Neural progenitor cell (in vitro differentiated cells): ENCODE data around the gene PRSS53. TPM values are rescaled to one million over a fixed set of nuclear protein-coding genes. Genes with fewer than 3 reads are reported as not detected.
"Not testable (repeated sequence)": the region's sequence is repeated elsewhere in the genome, so short reads cannot be mapped to it uniquely, and the experiment has no call there.

ENCODE experiments used
- DNase-seq: peaks from one replicate; pipeline ENCODE4 v3.0.0-alpha.2; 2016; ENCODE audit warnings: low spot score
- H2AFZ ChIP-seq: fragments of 200-600 bp; sonication (generic); replicated peaks from 2 replicates; pipeline ENCODE4 v1.6.1; 2016; ENCODE audit warnings: antibody characterized with exemption
- H3F3A ChIP-seq: fragments of 200-600 bp; sonication (generic); 2 replicates; pipeline ENCODE4 v1.6.1; 2016; ENCODE audit warnings: antibody characterized with exemption, low read depth
- H3K27ac ChIP-seq: fragments of 200-600 bp; sonication (generic); 2 replicates; pipeline ENCODE4 v1.5.1; 2016; ENCODE audit warnings: mild to moderate bottlenecking
- H3K27me3 ChIP-seq: fragments of 200-600 bp; sonication (generic); 2 replicates; pipeline ENCODE4 v1.6.1; 2016; ENCODE audit warnings: mild to moderate bottlenecking, moderate library complexity
- H3K36me3 ChIP-seq: fragments of 200-600 bp; sonication (generic); 2 replicates; pipeline ENCODE4 v1.5.1; 2016
- H3K4me1 ChIP-seq: fragments of 200-600 bp; sonication (generic); 2 replicates; pipeline ENCODE4 v1.6.1; 2016; ENCODE audit warnings: mixed run types
- H3K4me2 ChIP-seq: fragments of 200-600 bp; sonication (generic); 2 replicates; pipeline ENCODE4 v1.6.1; 2016
- H3K4me3 ChIP-seq: fragments of 200-600 bp; sonication (generic); 2 replicates; pipeline ENCODE4 v1.5.1; 2016
- H3K79me2 ChIP-seq: fragments of 200-600 bp; sonication (generic); 2 replicates; pipeline ENCODE4 v1.6.1; 2016; ENCODE audit warnings: low read depth
- H3K9ac ChIP-seq: fragments of 200-600 bp; sonication (generic); 2 replicates; pipeline ENCODE4 v1.6.1; 2016
- H3K9me3 ChIP-seq: fragments of 200-600 bp; sonication (generic); 2 replicates; pipeline ENCODE4 v1.5.1; 2016; ENCODE audit warnings: low read depth
- H4K20me1 ChIP-seq: fragments of 200-600 bp; sonication (generic); 2 replicates; pipeline ENCODE4 v1.6.1; 2016; ENCODE audit warnings: low read depth
- H3K27ac Mint-ChIP-seq: 3 replicates; pipeline ENCODE4 v1.8.0; 2021; ENCODE audit warnings: mixed read lengths
- H3K27me3 Mint-ChIP-seq: 2 replicates; pipeline ENCODE4 v1.8.0; 2022; ENCODE audit warnings: low read depth, mild to moderate bottlenecking, inconsistent platforms, moderate library complexity, mixed read lengths; ENCODE audit not compliant: insufficient read depth
- H3K36me3 Mint-ChIP-seq: 3 replicates; pipeline ENCODE4 v1.8.0; 2021; ENCODE audit warnings: mixed read lengths
- H3K4me1 Mint-ChIP-seq: 3 replicates; pipeline ENCODE4 v1.8.0; 2021; ENCODE audit warnings: mixed read lengths
- H3K4me3 Mint-ChIP-seq: 3 replicates; pipeline ENCODE4 v1.8.0; 2021; ENCODE audit warnings: mild to moderate bottlenecking, moderate library complexity, mixed read lengths
- H3K9me3 Mint-ChIP-seq: 3 replicates; pipeline ENCODE4 v1.8.0; 2020; ENCODE audit warnings: mixed read lengths
- EZH2 ChIP-seq: fragments of 200-600 bp; sonication (generic); IDR thresholded peaks from 2 replicates; pipeline ENCODE4 v1.6.1; 2017; ENCODE audit warnings: antibody characterized with exemption, mild to moderate bottlenecking, moderate library complexity
- EZH2phosphoT487 ChIP-seq: fragments of 200-600 bp; sonication (generic); IDR thresholded peaks from 2 replicates; pipeline ENCODE4 v1.6.1; 2017; ENCODE audit warnings: antibody characterized with exemption
- total RNA-seq: library from RNA; depleted of rRNA; stranded (reverse); fragments of >200 nt; gene quantifications from 2 replicates; pipeline ENCODE4 v1.2.3, GENCODE V29; 2015; ENCODE audit warnings: low replicate concordance
- TF ChIP-seq, protein P1 (sequence below): fragments of 200-600 bp; sonication (generic); IDR thresholded peaks from 2 replicates; pipeline ENCODE4 v1.5.1; 2017; ENCODE audit warnings: antibody characterized with exemption, mild to moderate bottlenecking

The PRSS53 gene
- total RNA-seq, 1 donor from 2014 or later, result 2.3 TPM

DNA sequence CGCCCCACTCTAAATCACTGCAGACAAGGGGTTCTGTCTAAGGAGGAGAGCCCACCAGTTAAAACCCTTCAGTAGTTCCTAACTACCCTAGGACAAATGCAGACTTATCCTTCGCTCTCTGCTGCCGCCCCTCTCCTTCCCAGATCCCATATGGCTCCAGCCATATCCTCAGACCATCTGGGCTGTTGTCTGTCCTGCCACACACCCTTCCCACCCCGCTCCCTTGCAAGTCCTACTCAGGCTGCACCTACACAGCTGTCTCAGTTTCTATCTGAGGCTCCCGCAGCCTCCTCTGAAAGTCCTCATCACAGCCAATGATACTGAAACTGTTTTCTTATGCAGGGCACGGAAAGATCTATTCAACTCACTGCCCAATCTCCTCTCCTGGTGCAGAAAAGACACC, 18.7 kb upstream of the PRSS53 start:
- Mint-ChIP-seq H3K27ac (peak overlapping the region; percentile 83), H3K36me3 (peaks cover 13% of the 10 kb centered on the region), H3K4me3 (peak overlapping the region; percentile 90), H3K27me3 (peaks cover 3% of the 10 kb centered on the region), H3K4me1 (peaks cover 12% of the 10 kb centered on the region), H3K9me3 (no peaks in the 10 kb centered on the region)
- H3K9me3 ChIP-seq, result no peaks in the 10 kb centered on the region
- peaks cover 3% of the 10 kb centered on the region for H3K79me2 ChIP-seq
- no peaks in the 10 kb centered on the region for H4K20me1 ChIP-seq
- TF ChIP-seq EZH2phosphoT487 (no peak), EZH2 (no peak)
- TF ChIP-seq, protein P1, sequence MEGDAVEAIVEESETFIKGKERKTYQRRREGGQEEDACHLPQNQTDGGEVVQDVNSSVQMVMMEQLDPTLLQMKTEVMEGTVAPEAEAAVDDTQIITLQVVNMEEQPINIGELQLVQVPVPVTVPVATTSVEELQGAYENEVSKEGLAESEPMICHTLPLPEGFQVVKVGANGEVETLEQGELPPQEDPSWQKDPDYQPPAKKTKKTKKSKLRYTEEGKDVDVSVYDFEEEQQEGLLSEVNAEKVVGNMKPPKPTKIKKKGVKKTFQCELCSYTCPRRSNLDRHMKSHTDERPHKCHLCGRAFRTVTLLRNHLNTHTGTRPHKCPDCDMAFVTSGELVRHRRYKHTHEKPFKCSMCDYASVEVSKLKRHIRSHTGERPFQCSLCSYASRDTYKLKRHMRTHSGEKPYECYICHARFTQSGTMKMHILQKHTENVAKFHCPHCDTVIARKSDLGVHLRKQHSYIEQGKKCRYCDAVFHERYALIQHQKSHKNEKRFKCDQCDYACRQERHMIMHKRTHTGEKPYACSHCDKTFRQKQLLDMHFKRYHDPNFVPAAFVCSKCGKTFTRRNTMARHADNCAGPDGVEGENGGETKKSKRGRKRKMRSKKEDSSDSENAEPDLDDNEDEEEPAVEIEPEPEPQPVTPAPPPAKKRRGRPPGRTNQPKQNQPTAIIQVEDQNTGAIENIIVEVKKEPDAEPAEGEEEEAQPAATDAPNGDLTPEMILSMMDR, result no peak
- no peaks in the 10 kb centered on the region for H3K36me3 ChIP-seq
- peak overlapping the region; percentile 87 for H2AFZ ChIP-seq
- peak overlapping the region; percentile 96 for H3K4me2 ChIP-seq
- H3F3A ChIP-seq, result peaks cover 13% of the 10 kb centered on the region
- DNase-seq, result no peak
- peaks cover 5% of the 10 kb centered on the region for H3K4me1 ChIP-seq
- H3K27ac ChIP-seq, result no peak overlapping the region
- H3K9ac ChIP-seq, result no peak overlapping the region
- peak overlapping the region; percentile 99 for H3K4me3 ChIP-seq
- no peaks in the 10 kb centered on the region for H3K27me3 ChIP-seq

GRCh38 chr16:31106509-31107464, 18.0 kb upstream of the PRSS53 start:
- Histone ChIP-seq H3K4me1 (peaks cover 5% of the 10 kb centered on the region), H3K4me2 (no peak overlapping the region), H3K27ac (no peak overlapping the region), H3K9ac (no peak overlapping the region), H3K79me2 (peaks cover 3% of the 10 kb centered on the region), H3K27me3 (no peaks in the 10 kb centered on the region), H4K20me1 (no peaks in the 10 kb centered on the region), H3K36me3 (no peaks in the 10 kb centered on the region), H3K4me3 (no peak overlapping the region), H2AFZ (no peak overlapping the region), H3K9me3 (no peaks in the 10 kb centered on the region), H3F3A (peaks cover 13% of the 10 kb centered on the region)
- peak overlapping the region; percentile 83 for H3K27ac Mint-ChIP-seq
- peaks cover 13% of the 10 kb centered on the region for H3K36me3 Mint-ChIP-seq
- DNase-seq, result no peak
- TF ChIP-seq EZH2 (no peak), EZH2phosphoT487 (no peak)
- TF ChIP-seq, protein P1, result no peak
- peaks cover 12% of the 10 kb centered on the region for H3K4me1 Mint-ChIP-seq
- H3K9me3 Mint-ChIP-seq, result no peaks in the 10 kb centered on the region
- peak overlapping the region; percentile 90 for H3K4me3 Mint-ChIP-seq
- H3K27me3 Mint-ChIP-seq, result peaks cover 3% of the 10 kb centered on the region

DNA sequence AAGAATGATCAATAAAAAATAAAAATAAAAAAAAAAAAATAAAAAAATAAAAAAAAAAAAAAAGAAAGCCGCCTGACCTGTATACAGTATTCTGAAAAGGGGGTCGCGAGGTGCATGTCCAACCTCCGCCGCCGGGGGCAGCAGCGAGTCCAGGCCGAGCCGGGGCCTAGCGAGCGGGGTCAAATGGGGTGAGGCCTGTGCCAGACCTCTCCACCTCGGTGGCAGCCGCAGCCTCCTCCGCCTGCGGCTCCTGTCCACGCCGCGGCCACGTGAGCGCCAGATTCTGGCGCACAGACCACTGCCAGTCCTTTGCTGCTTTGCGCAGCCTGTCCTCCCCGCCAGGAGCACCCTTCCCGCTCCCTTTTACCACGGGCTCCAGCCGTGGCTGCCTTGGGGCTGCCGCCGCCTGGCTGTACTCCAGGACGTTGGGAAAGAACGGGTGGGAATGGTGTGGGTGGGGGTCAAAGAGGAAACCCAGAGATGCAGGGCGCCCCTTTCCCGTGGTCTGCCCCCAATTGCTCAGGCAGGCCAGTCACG, 17.0 kb upstream of the PRSS53 start:
- no peak overlapping the region for H3K4me3 ChIP-seq
- no peaks in the 10 kb centered on the region for H3K9me3 Mint-ChIP-seq
- H3K79me2 ChIP-seq, result peaks cover 3% of the 10 kb centered on the region
- peaks cover 5% of the 10 kb centered on the region for H3K4me1 ChIP-seq
- H3F3A ChIP-seq, result peaks cover 13% of the 10 kb centered on the region
- H3K27ac Mint-ChIP-seq, result no peak overlapping the region
- peak; percentile 75 for DNase-seq
- no peak overlapping the region for H3K9ac ChIP-seq
- no peaks in the 10 kb centered on the region for H3K27me3 ChIP-seq
- peaks cover 6% of the 10 kb centered on the region for H3K27me3 Mint-ChIP-seq
- no peak overlapping the region for H3K27ac ChIP-seq
- no peaks in the 10 kb centered on the region for H3K36me3 ChIP-seq
- TF ChIP-seq, protein P1, result peak; percentile 64
- TF ChIP-seq EZH2, result no peak
- TF ChIP-seq EZH2phosphoT487, result no peak
- H3K4me3 Mint-ChIP-seq, result no peak overlapping the region
- H3K36me3 Mint-ChIP-seq, result peaks cover 9% of the 10 kb centered on the region
- no peak overlapping the region for H3K4me2 ChIP-seq
- peak overlapping the region; percentile 63 for H2AFZ ChIP-seq
- no peaks in the 10 kb centered on the region for H4K20me1 ChIP-seq
- H3K9me3 ChIP-seq, result no peaks in the 10 kb centered on the region
- H3K4me1 Mint-ChIP-seq, result peaks cover 12% of the 10 kb centered on the region

DNA sequence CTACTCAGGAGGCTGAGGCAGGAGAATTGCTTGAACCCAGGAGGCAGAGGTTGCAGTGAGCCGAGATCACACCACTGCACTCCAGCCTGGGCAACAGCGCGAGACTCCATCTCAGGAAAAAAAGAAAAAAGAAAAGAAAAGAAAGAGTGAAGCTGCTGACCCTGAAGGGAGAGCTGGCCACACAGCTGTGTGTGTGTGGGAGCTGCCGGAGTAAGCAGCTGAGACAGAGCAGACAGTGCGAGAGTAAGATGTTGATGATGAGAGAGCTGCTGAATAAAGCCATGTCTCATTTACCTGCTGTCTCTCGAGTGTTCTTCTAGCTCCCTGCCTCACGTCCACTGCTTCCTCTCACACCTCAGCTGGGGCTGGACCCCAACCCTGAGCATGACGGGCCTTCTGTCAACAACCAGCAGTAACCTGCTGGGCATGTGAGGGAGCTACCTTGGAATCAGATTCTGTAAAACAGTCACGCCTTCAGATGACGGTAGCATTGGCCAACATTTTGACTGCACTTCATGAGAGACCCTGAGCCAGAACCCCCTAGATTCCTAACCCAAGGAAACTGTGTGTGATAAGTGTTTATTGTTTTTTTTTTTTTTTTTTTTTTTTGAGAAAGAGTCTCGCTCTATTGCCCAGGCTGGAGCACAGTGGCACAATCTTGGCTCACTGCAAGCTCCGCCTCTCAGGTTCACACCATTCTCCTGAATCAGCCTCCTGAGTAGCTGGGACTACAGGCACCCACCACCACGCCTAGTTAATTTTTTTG, 12.3 kb upstream of the PRSS53 start:
- not testable (repeated sequence) for H3K9ac ChIP-seq, H3K9me3 ChIP-seq, H3K79me2 ChIP-seq, H3K9me3 Mint-ChIP-seq, H3K27ac Mint-ChIP-seq, DNase-seq, H3K4me3 Mint-ChIP-seq, H3K36me3 Mint-ChIP-seq, H4K20me1 ChIP-seq, H3K27ac ChIP-seq, H3K4me1 Mint-ChIP-seq, H2AFZ ChIP-seq, H3K4me1 ChIP-seq, H3K36me3 ChIP-seq, H3K4me2 ChIP-seq, H3F3A ChIP-seq, H3K27me3 Mint-ChIP-seq, H3K27me3 ChIP-seq, H3K4me3 ChIP-seq
